Stimulated activated CD8-positive, alpha-beta memory T cell treated with anti-CD3 and anti-CD28 coated beads, Interleukin-15, amount 100 ng/mL, for 24 hours (primary cell): Measurements from ENCODE around the gene OR2B2.
"Not testable (repeated sequence)": the region's sequence is repeated elsewhere in the genome, so short reads cannot be mapped to it uniquely, and the experiment has no call there.

Experiments
- DNase-seq: peaks from one replicate; pipeline ENCODE4 v3.0.0-alpha.2; 2020; ENCODE audit warnings: low read depth

Gene OR2B2

GRCh38 chr6:27911956-27912446 is at the start of gene OR2B2:
TSS of gene OR2B2 (minus strand) at chr6:27912396. CDS start at chr6:27912319, 77 bp downstream.
- no peak for DNase-seq

GRCh38 chr6:27957516-27957915 is 45.3 kb upstream of the OR2B2 start:
- DNase-seq, result no peak

- no peak for DNase-seq
Measured at GRCh38 chr6:27956941-27957340, 44.7 kb upstream of the OR2B2 start, which contains the start of gene OR2B6. TSS of gene OR2B6 (plus strand) at chr6:27957241. CDS start at chr6:27957241, 0 bp downstream.

GRCh38 chr6:27951040-27951439 is 38.8 kb upstream of the OR2B2 start:
- no peak for DNase-seq

- no peak for DNase-seq
Measured at GRCh38 chr6:27948237-27948636, 36.0 kb upstream of the OR2B2 start.

GRCh38 chr6:27943072-27943471 is 30.9 kb upstream of the OR2B2 start:
- DNase-seq, result not testable (repeated sequence)

- no peak for DNase-seq
Measured at GRCh38 chr6:27940766-27941165, 28.6 kb upstream of the OR2B2 start.

- DNase-seq, result no peak
Measured at GRCh38 chr6:27931209-27931608, 19.0 kb upstream of the OR2B2 start.

GRCh38 chr6:27929930-27930329 is 17.7 kb upstream of the OR2B2 start:
- not testable (repeated sequence) for DNase-seq

GRCh38 chr6:27928041-27928440 is 15.8 kb upstream of the OR2B2 start:
- not testable (repeated sequence) for DNase-seq

GRCh38 chr6:27924179-27924578 is 12.0 kb upstream of the OR2B2 start:
- DNase-seq, result no peak

GRCh38 chr6:27922949-27923348 is 10.8 kb upstream of the OR2B2 start:
- DNase-seq, result no peak

GRCh38 chr6:27908017-27908416 is 4.2 kb downstream of the OR2B2 start:
- DNase-seq, result no peak

GRCh38 chr6:27902335-27903314 is 9.6 kb downstream of the OR2B2 start:
- DNase-seq, result peak; percentile 87

GRCh38 chr6:27901801-27902200 is 10.4 kb downstream of the OR2B2 start:
- no peak for DNase-seq

- not testable (repeated sequence) for DNase-seq
Measured at GRCh38 chr6:27900197-27900596, 12.0 kb downstream of the OR2B2 start.

- no peak for DNase-seq
Measured at GRCh38 chr6:27899543-27899942, 12.7 kb downstream of the OR2B2 start.

- DNase-seq, result no peak
Measured at GRCh38 chr6:27897580-27898206, 14.5 kb downstream of the OR2B2 start.

- no peak for DNase-seq
Measured at GRCh38 chr6:27896398-27896796, 15.8 kb downstream of the OR2B2 start.

GRCh38 chr6:27894839-27895762 is 17.1 kb downstream of the OR2B2 start:
- no peak for DNase-seq
